SK-MEL-5 (cell line): ENCODE data around the gene PPP1R3F. TPM values are rescaled to one million over a fixed set of nuclear protein-coding genes. Genes with fewer than 3 reads are reported as not detected.

Source experiments
- DNase-seq: peaks from one replicate; pipeline ENCODE4 v3.0.0-alpha.2; 2016; ENCODE audit warnings: low read depth, low spot score
- in situ Hi-C: cut with HindIII; loops from 2 replicates; pipeline ENCODE4 v1.10.0; 2016; ENCODE audit warnings: low sequenced_read_pairs, high pct_unique_total_duplicates, low pct_unique_long_range_greater_than_20kb
- polyA plus RNA-seq, 2 experiments: library from polyadenylated mRNA; depleted of rRNA; stranded (reverse); fragments of >200 nt; gene quantifications; 2 replicates each; pipeline ENCODE4 v1.2.3, GENCODE V29; 2015
- total RNA-seq: library from RNA; depleted of rRNA; stranded (reverse); fragments of >200 nt; shearing (Covaris generic); gene quantifications from 2 replicates; pipeline ENCODE4 v1.2.3, GENCODE V29; 2014; rRNA removed

The PPP1R3F gene, protein sequence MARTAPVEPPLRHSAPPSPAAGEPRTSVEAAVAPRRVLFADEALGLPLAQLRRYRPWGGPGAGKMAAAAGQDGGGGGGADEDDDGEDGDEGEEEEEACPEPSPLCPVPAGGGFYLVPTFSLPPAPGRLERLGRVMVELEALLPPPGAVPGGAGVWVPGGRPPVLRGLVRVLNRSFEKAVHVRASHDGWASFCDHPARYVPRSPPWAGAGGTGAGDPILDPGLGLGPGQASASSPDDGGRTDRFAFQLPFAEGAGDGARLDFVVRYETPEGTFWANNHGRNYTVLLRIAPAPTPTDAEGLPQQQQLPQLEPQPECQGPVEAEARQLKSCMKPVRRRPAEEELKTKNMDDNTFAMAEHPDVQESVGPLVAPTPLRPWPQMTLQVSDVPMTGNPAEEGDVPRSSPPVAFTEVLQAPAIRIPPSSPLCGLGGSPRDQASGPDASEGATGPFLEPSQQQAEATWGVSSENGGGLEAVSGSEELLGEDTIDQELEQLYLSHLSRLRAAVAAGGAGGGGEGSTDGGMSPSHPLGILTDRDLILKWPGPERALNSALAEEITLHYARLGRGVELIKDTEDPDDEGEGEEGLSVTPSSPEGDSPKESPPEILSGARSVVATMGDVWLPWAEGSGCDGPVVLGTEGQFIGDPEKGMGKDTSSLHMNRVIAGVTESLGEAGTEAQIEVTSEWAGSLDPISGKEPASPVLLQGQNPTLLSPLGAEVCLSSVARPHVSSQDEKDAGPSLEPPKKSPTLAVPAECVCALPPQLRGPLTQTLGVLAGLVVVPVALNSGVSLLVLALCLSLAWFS
- 9.1 and 12.8 TPM in 2 replicates for total RNA-seq
- 10.7 and 13.1 TPM in 2 replicates for polyA plus RNA-seq (2015; cell fraction: cytosol; rRNA removed)
- 8.5 and 10.0 TPM in 2 replicates for polyA plus RNA-seq (2015; cell fraction: nucleus; rRNA removed)

DNA sequence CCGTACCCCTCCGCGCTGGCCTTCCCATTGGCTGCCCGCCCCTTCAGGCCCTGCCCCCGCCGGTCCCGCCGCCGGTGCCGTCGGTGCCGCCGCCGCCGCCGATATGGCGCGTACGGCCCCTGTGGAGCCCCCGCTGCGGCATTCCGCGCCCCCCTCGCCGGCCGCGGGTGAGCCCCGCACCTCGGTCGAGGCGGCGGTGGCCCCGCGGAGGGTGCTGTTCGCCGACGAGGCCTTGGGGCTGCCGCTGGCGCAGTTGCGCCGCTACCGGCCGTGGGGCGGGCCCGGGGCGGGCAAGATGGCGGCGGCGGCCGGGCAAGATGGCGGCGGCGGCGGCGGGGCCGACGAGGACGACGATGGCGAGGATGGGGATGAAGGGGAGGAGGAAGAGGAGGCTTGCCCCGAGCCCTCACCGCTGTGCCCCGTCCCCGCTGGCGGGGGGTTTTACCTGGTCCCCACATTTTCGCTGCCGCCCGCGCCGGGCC, at the start of gene PPP1R3F:
Gene PPP1R3F (plus strand): TSS at position 27 of the 482 bp plus-strand sequence. CDS start 77 bp downstream, at position 104.
- no peak for DNase-seq
- in situ Hi-C loops, result no loop called here

DNA sequence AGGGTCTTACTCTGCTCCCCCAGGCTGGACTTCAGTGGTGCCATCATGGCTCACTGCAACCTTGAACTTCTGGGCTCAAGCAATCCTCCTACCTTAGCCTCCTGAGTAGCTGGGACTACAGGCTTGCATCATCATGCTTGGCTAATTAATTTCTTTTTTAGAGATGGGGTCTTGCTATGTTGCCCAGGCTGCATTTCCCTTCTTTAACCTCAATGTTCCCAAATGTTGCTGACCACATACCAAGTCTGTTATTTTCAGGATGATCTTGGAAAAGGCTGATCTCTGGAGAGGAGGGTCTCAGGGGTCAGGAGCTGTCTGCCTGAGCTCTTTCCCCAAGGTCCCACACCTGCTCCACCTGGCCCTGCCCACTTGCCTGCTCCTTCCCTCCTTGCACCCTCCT, 49.5 kb upstream of the PPP1R3F start:
- DNase-seq, result no peak
- in situ Hi-C loops, result no loop called here

DNA sequence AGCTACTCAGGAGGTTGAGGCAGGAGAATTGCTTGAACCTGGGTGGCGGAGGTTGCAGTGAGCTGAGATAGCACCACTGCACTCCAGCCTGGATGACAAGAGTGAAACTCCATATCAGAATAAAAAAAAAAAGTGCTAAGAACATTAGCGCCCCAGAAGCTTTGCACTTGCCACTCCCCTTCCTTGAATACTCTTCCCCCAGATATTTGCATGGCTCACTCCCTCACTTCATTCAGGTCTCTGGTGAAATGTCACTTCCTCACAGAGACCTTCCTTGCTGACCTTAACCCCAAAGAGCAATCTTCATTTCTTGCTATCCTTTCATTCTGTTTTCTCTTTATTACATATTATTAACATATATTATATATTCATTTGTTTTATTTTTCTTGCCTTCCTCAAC, 47.7 kb upstream of the PPP1R3F start:
- no peak for DNase-seq
- in situ Hi-C loops, result no loop called here

DNA sequence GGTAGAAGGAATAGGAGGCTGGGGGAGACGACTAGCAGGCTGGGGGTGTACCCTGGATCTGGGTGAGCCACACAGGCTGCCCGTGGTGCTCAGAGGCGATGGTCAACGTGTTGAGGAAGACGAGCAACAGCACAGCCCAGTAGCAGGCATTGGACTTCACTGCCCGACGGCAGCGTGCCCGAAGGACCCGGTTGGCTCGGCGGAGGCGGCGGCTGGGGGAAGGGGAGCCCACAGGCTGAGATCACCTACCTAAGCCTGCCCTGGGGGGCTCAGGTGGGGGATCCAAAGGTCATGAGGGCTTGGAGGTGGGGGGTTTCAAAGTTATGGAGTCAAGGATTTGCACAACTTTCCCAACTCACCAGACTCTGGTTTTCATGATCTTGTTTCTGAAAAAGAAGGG, 43.7 kb upstream of the PPP1R3F start:
- no peak for DNase-seq
- in situ Hi-C loops, result no loop called here

DNA sequence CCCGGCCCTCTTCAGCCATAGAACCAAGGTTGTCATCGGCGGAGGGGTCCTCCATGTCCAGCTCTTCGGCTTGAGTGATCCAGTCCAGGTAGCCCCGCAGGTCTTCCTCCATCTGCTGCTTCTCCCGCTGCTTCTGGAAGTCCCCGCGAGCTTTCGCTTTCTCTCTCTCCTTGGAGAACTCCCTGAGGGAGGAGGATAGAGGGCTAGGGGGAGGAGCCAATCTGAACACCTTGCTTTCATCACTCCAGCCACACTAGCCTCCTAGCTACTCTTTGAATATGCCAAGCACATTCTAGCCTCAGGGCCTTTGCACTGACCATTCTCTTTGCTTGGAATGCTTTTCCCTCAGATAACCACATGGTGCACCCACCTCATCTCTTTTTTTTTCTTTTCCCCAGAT, 42.6 kb upstream of the PPP1R3F start:
- DNase-seq, result no peak
- in situ Hi-C loops, result no loop called here

DNA sequence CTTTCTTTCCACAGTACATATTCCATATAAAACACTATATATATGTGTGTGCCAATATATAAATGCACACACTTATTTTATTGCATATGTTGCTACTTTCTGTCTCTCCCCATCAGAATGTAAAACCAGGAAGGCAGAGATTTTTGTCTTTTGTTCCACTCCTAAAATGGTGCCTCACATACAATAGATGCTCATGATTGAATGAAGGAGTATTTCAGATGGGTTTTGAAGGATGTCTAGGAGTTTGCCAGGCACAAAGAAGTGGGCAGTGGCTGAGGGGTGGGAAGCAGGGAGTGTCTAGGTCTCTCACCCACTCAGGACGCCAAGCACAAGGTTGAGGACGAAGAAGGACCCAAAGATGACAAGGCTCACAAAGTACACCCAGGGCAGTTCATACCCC, 41.9 kb upstream of the PPP1R3F start:
- no peak for DNase-seq
- in situ Hi-C loops, result no loop called here

DNA sequence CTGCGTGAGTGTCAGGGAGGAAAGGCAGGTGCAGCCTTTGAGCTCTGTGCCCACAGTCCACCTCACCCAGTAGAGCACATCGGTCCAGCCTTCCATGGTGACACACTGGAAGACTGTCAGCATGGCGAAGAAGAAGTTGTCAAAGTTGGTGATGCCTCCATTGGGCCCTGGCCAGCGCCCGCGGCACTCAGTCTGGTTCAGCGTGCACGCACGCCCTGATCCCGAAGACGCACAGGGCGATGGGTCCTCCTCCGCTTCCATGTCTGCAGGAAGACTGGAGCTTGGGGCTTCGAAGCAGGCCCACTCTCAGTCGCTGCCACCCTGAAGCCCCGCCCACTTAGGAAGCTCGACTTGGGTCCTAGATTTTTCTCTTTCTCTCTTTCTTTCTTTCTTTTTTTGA, 41.4 kb upstream of the PPP1R3F start:
- in situ Hi-C loops, result no loop called here
- DNase-seq, result no peak

DNA sequence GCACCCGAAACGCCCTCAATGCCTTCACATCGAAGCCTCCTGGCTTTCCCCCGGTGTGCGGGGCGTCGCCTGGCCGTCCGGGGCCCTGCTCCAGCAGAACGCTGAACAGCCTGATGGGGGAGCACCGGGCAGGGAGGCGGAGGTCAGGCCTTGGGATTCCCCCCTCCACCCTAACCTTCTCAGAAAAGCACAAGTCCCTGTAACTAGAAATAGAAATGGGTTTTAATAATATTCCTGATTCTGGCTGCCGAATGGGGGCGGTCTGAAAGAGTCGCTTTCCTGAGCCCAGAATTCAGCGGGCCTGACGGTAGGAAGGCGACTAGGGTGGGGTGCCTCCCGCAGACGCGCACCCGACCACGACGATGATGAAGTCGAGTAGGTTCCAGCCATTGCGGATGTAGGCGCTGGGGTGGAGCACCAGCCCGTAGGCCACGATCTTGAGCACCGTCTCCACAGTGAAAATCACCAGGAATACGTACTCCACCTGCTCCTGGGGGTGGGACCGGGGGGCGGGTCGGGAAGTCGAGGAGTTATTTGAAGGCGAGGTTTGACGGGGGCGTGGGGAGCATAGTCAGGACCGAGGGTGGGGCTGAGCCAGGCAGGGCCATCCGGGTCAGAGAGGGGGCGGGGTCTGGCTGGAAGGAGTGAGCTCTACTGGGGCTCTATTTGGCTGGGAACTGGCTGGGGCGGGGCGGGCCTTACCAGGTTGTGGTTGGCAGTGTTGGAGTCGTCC, 38.9 kb upstream of the PPP1R3F start:
- DNase-seq, result peak; percentile 36
- in situ Hi-C loops, result no loop called here

DNA sequence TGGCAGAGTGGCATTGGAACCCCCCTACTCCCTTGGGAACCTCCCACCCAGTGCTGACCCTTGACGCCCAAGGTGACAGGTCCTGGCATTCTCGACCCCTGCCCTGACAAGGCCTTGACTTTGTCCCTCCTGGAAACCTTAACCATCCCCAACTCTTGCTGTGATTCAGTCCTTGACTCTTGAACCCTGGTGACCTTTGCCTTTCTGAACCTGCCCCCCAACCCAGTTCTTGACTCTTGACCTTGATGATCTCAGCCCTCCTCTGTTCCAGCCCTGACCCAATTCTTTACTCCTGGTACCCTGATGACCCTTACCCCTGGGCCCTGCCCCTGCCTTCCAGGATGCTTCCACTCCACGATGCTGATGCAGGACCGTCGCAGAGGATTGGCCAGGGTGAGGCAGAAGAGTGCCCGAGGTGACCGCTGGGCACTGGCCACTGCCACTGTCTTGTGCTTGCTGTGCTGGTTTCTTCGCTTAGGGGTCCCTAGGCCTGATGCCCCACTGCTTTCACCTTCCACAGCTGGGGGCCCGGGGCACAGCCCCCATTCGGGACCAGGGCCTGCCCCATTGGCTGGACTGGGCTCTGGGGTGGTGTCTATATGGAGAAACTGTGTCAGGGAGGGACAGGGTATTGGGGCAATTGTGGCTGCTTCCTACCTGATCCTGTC, 38.1 kb upstream of the PPP1R3F start:
- in situ Hi-C loops, result no loop called here
- DNase-seq, result no peak

DNA sequence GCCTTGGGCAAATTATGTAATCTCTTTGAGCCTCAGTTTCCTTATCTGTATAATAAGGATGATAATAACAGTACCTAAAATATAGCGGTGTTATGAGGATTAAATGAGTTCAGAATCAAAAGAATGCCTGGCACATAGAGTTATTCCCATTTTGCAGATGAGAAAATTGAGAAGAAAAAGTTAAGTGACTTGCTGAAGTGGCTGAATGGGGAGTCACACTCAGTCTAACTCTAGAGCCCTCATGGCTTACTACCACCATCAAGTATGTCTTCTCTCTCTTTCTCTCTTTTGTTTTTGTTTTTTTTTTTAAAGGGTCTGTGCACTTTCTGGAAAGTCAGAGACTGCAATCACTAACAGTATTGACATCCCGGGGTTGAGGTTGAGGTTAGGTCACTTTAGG, 37.1 kb upstream of the PPP1R3F start:
- DNase-seq, result no peak
- in situ Hi-C loops, result no loop called here

DNA sequence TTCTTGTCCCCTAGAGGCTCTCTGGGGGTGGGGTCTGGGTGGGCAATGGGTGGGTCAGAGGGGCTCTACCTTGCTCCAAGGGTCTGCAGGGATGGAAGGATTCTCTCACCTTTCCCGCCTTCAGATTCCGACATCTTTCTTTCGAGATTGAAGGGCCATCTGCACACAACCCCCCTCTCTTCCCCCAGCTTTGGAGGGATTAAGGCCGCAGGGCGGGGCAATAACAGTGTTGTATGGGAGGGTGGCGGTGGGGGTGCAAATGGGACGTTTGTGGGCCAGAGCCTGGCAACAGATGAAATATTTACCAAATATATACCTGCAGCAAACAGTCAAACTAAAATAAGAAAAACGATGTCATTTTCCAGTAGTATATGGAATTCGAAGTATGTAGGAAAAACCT, 36.4 kb upstream of the PPP1R3F start, which contains the start of gene CACNA1F:
Gene CACNA1F (minus strand): TSS at position 165 of the 400 bp plus-strand sequence. CDS start 31 bp downstream, at position 134.
- in situ Hi-C loops, result no loop called here
- no peak for DNase-seq

DNA sequence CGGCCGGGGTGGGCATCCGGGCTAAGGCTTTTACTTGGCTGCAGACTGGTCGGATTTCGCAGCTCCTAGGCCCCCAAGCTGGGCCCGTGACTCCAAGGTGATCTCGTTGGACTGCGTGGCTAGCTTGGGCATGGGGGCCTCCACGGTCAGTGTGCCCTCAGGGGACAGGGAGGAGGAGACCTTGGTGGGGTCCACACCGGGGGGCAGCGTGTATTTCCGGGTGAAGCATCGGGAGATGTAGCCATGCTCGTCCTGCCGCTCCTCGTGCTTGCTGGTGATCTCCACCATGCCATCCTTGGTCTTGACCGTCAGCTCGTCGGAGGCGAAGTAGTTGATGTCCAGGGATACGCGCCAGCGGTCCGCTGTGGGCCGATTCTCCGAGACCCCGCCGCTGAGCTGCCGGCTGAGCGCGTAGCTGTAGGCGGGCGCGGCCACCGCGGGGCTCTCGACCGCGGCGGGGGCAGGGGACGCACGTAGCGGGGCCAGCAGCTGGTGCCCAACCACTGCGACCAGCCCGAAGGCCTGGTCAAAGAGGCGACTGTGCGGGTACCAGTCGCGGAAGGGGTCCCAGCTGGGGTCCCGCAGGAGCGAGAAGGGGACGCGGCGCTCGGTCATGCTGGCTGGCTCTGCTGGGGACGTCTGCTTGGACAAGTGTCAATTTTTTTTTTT, 35.6 kb upstream of the PPP1R3F start:
- in situ Hi-C loops, result no loop called here

DNA sequence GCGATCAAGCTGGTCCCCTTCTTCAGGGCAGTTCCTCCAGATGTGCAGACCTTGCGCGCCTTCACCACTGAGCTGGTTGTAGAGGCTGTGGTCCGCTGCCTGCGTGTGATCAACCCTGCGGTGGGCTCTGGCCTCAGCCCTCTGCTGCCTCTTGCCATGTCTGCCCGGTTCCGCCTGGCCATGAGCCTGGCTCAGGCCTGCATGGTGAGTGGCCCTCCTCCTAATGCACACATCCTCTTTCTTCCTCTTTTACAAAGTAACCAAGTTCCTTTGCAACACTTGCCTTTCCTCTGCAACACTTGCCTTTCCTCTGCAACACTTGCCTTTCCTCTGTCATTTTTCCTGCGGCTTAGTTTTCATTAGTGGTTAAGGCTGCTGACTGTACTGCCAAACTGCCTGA, 32.5 kb upstream of the PPP1R3F start:
- no peak for DNase-seq
- in situ Hi-C loops, result no loop called here

More for the DNA sequence above, 35.6 kb upstream of the PPP1R3F start:
- DNase-seq, result no peak

DNA sequence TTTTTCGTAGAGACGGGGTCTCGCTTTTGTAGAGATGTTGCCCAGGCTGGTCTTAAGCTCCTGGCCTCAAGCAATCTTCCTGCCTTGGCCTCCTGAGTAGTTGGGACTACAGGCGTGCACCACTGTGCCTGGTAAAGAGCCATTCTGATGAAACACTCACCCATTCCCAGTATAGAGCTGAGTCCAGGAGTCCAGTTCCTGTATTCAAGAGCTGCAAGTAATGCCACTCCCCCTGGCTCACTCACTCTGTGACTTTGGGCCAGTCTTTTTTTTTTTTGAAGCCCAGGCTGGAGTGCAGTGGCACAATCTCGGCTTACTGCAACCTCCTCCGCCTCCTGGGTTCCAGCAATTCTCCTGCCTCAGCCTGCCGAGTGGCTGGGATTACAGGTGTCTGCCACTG, 30.9 kb upstream of the PPP1R3F start:
- in situ Hi-C loops, result no loop called here
- DNase-seq, result no peak

DNA sequence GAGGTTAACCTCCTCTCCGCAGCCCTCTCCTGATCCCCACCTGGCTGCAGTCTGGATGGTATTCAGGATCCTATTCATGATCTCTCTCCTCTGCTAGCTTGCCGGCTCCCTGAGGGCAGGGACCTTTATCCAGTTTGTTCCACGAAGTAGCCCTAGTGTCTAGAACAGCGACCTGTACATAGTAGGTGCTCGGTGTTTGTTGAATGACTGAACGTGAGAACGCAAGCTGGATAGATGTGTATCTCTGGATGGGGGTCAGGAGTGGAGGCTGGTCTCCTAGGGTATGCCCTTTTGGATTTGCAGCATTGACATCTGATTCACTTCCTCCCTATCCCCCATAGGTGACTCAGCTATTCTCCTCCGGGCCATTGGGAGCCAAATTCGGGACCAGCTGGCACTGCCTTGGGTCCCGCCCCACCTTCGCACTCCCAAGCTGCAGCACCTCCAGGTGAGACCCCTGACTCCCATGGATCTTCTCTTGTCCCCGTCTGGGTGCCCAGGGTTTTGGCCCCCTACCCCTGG, 27.0 kb upstream of the PPP1R3F start:
- DNase-seq, result no peak
- in situ Hi-C loops, result no loop called here

DNA sequence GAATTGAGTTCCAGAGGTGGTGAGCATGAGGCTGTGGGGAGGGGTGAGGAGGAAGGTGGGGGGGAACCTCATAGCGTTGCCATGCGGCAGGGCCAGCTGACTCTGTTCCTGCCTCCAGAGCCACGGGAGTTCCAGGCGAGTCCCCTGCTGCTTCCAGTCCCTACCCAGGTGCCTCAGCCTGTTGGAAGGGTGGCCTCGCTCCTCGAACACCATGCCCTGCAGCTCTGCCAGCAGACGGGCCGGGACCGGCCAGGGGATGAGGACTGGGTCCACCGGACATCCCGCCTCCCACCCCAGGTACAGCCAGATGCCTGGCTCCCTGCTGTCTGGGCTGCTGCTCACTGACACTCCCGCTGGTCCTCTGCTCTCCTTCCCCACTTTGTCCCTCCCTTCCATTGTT, 26.4 kb upstream of the PPP1R3F start:
- no peak for DNase-seq
- in situ Hi-C loops, result no loop called here

DNA sequence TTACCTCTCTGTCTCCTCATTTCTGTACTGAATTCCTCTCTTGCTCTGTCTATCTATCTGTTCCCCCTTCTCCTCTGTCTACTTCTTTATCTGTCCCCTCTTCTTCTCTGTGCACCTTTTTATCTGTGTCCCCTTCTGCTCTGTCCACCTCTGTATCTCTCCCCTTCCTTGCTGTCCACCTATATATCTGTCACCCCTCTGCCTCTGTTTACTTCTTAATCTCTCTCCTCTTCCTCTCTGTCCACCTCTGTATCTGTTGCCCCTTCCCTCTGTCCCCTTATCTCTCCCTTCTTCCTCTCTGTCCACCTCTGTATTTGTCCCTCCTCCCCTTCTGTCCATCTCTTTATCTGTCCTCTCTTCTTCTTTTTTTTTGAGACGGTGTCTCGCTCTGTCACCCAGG, 25.4 kb upstream of the PPP1R3F start:
- no peak for DNase-seq
- in situ Hi-C loops, result no loop called here
